HG03460 (cell line): ENCODE measurements around the gene GNL1.
A peak's percentile ranks its signal among the peaks of the same experiment; 100 is the strongest.

ENCODE experiments used
- ATAC-seq: cut with Tn5 transposase; IDR thresholded peaks from one replicate; pipeline ENCODE4 v1.9.1; 2021; ENCODE audit not compliant: unreplicated experiment

The GNL1 gene

DNA sequence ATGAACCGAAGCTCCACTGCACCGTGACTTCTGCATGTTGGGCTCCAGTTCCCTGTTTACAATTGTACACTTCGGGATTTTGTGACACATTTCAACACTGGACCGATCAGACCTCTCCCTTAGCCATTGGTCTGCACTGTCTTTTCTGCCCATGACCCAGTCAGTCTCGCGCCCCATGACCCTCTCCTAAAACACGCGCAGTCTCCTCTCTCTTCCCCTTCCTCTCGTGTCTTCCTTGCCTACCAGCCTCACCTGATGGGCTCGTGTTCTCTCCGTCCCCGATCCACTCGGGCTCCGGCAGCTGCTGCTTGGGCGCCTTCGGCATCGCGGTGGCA lies 14.4 kb upstream of the GNL1 start:
- peak; percentile 20 for ATAC-seq

DNA sequence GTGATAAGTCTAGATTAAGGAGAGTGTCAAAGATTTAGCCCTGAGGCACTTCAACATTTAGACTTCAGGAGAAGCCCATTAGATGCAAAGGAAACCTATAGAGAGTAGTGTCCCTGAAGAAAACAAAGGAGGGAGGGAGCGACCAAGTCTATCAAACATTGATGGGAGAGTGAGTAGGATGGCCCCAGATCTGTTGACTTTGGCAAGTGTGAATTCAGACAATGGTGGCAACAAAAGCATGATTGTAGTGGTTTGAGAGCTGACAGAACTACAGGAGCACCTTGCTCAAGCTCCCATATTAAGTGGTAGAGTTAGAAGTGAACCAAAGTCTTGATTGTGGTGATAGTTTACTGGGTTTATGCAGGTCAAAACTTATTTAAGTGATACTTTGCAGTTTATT lies 14.0 kb upstream of the GNL1 start:
- ATAC-seq, result no peak

DNA sequence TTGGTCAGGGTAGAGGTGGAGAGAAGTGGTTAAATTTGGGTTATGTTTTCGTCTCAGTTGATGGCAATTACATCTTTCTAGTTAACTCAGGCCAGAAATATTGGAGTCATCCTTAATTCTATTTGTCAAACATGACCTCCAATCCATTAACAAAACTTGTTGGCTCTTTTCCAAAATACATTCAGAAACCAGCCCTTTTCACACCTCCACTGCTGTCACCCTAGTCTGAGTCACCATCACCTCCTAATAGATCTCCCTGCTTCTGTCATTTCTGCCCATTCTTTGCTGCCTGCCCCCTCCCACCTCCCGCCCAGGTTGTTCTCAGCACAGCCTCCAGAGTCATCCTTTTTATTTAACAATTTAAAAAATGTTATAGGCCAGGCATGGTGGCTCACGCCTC lies 12.0 kb upstream of the GNL1 start:
- no peak for ATAC-seq

DNA sequence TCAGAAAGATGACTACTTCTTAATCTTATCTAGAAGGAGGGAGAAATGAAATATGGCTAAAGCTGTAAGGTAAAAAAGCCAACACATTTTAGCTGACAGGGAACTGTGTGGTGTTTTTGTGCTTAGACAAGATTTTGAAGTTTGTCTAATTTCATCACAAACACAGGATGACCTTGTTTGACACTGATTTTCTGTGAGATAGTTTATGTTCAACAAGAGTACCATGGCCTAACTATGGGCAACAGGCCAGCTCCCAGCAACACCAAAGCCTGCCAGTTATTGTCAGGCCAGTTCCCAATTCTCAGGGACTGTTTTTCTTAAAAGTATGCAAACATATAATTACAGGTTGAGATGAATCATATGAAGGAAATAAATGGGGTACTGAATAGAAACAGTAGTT lies 9.5 kb upstream of the GNL1 start:
- no peak for ATAC-seq

DNA sequence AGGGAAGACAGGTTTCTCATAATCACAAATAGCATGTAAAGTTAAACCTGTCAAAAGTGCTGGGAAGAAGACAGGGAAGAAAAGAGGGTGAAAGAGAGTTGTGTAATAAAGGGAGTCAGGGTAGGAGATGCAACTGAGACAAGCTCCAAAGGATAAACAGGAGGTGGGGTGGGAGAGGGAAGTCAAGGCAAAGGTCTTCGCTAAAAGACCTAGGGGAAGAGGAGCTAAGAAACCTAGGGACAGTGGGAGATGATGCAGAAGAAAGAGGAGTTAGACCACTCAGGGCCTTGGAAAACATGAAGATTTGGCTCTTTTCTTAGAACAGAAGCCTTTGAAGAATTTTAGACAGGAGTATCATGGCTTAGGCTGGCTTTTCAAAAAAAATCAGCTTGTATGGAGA lies 7.8 kb upstream of the GNL1 start:
- ATAC-seq, result no peak

DNA sequence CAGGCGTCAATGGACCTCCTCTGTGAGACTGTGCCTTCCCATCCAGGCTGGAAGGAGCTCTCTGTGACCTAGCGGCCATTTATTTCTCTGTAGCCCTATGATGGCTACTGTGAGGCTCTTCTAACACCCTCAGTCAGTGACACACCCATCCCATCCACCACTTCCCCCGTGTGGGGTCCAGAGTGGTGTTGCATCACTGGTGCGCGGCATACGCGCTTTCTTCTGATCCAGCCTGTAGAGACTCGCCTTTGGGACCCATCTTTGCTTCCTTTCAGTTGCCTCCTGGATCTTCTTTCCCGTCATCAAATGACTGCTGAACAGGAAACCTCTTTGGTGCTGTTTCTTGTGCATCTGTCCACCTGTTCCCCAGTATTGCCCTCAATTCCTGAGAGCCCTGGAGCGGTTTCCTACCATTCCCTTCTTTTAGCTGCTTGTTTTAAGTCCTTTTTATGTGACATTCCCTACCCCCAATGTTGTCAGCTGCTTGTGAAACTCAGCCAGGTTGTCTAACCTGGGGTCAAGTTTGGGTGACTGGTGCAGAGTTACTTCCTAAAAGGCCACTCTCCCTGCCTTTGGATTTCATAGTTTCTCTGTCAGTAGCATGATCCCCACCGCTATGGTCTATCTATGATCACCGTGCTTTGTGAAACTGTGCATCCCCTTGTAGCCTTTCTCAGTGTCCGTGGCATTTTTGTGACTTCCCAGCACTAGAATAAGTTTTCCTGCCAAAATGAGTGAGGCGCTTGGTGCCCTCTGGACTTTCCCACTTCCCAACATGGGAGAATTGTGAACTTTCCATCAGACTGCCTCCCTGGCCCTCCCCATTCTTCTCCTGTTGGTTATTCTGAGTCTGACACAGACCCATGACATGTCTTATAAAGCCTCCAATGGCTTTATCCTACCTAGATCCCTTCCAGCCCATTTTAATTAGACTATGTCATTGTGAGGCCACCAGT lies 6.5 kb upstream of the GNL1 start:
- no peak for ATAC-seq

DNA sequence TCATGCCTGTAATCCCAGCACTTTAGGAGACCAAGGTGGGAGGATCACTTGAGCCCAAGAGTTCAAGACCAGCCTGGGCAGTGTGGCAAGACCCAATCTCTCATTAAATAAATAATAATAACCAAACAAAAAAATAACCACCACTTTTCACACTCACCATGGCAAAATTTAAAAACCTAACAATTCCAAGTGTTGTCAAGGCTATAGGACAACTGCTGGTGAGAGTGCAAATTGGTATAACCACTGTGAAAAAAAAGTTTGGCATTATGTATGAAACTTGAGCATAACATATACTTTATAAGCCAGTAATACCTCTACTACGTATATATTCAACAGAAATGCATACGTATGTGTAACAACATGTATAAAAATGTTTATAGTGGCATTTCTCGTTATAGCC lies 4.6 kb upstream of the GNL1 start:
- no peak for ATAC-seq

DNA sequence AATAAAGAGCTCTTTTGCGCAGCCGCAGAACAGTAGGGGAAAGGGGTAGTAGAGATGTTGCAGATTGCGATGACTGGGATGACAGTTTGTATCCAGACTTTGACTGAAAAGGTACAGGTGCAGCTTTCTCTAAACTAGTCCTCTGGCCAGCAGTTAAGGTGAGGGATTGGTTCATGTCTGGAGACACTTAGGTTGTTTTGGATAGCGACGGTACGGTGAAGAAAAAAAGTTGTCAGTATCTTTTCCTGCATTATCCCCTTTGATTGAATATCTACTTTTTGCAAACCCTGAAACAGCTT lies 1.3 kb upstream of the GNL1 start:
- no peak for ATAC-seq

DNA sequence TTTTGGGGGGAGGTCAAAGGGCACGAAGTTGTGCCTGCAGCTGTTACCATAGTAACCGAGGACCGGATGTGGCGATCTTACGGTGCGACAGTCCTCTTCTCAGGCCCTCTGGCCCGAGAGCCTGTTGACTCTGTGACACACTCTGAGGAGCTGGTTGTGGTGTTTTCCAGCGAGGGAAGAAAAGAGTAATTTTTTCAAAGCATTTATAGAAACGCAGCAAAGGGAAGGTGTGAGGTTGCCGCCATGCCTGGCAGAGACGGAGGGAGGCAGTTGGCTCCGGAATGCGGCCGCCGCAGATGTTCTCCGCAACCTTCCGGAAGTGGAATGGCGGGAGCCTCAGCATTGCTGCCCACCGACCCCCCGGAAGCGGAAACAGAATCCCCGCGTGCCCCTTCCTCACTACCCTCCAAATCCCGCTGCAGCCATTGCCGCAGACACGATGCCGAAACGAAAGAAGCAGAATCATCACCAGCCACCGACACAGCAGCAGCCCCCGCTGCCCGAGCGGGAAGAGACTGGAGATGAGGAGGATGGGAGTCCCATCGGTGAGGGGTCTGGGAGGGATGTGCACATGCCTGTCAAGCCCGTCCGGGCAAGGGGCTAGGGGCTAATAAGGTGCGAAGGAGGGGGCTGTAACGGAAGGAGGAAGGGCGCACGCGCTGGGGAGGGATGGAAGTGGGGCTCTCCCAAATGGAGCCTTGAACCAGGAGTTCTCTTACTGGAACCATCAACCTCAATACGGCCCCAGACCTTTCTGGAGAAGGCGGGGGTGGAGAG lies 805 bp upstream of the GNL1 start, which contains the start of gene PRR3:
Gene PRR3 (plus strand): TSS at position 390 of the 777 bp plus-strand sequence. CDS start 50 bp downstream, at position 440.
- peak; percentile 63 for ATAC-seq

DNA sequence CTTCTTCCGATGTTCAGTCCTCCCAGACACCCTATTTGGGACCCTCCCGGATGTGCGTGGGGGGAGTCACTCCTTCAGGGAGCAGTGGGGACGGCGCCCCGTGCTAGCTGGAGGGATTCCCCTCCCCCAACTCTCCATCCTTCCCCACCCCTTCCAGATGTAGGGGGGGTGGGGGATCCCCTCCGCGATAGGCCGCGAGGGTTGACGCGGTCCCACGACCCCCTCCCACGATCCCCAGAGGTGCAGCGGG lies 548 bp downstream of the GNL1 start:
- no peak for ATAC-seq

DNA sequence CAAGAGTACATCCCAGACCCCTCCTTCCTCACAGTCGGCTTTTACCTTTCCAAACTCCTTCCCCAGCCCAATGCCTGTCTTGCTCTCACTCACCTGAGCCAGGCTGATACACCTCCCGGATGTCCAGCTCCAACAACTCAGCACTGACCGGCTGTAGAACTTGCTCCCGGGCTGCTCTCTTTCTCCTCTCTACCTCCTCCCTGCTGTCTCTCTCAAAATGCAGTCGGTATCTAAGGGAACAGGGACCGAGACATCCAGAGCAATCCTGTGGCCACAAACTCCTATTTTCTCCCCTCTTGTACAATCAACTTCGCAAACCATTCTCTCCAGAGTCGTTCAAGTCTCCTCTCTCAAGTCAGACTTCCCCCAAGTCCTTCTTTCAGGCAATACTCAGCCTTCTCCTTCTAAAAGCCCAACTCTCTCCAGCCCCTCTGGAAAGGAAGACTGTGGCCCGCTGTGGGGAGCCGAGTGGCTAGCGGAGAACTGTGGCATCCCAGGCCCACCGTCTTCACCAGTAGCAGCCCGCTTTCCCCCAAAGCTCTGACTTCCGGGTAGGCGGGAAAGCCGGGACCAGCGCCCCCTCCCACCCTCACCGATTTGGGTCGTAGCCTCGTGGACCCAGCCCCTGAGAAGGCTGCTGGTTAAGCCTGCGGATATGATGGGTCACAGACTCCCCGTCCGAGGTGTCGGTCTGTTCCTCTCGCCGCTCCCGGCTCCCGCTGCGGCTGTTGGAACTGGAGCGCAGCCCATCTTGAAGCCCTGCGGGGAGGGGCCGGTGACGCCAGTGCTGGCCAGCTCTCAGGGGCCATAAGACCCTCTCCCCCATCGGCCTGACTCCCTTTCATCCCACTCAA lies 1.1 kb downstream of the GNL1 start:
- no peak for ATAC-seq

DNA sequence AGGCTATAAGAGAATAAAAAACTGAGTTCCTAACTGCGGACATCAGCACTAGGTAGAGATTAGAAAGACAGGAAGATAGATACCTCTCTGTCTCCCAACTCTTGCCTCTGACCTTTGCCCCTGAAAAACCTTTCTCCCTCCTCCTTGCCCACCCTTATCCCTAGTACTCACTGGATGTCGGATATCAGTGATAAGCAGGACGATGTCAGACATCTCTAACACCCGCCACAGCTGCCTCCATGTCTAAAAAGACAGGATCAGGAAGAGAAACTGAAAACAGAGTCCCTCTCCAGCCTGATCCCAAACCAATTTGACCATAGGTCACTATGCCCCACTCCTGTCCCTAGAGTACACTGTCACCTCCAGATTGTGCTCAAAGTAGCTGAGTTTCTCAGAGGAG lies 1.9 kb downstream of the GNL1 start:
- no peak for ATAC-seq

DNA sequence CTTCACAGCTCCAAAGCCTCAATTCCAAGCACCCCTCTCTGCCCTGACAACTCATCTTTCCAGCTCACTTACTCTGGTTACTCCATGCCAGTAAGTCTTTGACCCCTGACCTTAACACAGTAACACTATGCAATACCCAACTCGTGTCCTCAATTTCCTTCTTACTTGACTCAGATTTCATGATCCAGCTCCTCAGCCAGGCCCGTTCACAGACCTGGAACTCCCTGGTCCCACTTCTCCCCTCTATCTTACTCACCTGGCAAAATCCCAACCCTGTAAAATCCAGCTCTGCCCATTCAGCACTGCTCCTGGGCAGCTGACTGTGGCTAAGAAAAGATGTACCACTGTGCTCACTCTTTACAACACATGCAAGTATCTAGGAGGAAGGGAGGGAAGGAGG lies 7.9 kb downstream of the GNL1 start:
- no peak for ATAC-seq

DNA sequence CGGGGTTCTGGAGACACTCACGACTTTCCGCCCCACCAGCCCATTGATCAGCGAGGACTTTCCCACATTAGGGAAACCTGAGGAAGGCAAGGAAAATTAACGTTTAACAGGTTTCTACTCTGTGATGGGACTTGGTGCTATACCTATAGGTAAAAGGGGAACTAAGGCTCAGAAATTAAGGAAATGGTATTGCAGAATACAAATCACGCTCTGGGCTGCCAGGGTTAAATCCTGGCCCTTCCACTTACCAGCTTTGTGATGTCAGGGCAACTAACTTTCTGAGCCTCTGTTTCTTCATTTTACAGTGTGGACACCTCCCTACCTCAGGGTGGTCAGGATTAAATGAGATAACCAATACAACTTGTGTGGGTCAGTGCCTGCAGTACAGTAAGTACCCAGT lies 8.8 kb downstream of the GNL1 start:
- ATAC-seq, result no peak

DNA sequence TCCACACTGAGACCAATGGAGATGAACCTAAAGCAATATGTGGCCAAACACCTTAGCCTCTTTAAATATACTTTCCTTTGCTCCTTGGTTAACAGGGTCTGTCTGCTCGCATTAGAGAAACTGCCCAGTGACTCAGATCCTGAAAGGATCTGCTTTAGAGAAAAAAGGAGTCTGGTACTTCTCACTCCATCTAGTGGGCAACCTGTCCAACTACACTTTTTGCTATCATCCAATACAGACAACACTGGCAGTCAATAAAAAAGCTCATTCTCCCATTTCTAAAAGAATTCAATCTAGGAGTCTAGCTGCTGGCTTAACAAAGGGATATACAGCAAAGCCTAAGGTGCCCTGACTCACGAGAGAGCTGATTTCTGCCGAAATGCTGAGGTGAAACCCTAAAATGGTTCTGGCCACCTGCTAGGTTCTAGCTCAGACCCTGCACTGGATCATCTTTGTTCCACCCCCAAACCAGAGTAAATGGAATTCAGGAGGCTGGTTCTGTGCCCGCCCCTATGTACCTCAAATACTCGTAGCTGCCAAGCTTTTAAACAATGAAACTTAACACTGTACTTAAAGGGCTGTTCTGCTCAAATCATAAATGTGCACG lies 11.5 kb downstream of the GNL1 start:
- no peak for ATAC-seq

DNA sequence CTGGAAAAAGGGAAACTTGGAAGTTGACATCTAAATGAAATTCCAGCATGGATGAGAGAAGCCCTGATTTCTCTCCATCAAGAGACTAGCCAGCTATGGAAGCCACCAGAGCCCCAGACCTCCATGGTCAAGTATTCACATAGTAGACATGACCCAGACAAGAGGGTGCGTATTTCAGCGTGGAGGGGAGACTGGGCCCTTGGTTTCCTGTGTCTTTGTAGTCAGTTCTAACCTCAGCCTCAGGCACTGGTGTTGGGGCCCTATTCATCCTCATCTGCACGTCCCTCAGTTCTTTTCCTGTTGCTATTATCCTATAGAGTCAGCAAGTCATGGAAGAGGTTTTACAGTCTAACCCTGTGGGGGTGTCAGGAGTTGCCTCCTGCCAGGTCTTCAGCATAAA lies 12.5 kb downstream of the GNL1 start:
- ATAC-seq, result no peak

DNA sequence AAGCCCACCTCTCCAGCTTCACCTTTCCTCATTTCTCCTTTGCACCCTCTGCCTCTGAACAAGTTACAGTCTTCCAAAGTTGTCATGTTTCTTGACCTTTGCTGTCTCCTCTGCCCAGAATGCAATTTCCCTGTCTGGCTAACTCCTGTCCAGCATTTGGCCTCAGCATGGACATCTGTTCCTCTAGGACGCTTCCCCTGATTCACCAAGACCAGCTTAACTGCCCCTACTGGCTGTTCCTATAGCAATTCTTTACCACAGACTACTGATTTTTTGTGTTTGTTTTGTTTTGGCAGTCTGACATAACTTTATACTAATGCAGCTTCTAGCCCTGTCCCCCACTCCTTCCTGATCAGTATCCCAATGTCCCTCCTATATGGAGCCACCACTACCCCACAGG lies 13.4 kb downstream of the GNL1 start:
- no peak for ATAC-seq

DNA sequence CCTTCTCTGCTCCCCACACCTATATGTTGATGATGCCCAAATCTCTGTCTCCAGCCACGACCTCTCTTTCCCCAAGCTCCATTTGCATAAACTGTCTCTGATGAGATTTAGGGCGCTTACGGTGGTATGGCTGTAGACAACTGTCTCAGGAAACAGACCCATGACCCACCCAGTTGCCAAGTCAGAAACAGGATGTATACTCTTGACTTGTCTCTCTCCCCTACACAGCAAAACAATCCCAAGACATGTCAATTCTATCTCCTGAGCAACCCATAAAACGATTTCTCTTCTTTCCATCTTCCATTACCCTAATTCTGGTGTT lies 13.9 kb downstream of the GNL1 start:
- no peak for ATAC-seq

DNA sequence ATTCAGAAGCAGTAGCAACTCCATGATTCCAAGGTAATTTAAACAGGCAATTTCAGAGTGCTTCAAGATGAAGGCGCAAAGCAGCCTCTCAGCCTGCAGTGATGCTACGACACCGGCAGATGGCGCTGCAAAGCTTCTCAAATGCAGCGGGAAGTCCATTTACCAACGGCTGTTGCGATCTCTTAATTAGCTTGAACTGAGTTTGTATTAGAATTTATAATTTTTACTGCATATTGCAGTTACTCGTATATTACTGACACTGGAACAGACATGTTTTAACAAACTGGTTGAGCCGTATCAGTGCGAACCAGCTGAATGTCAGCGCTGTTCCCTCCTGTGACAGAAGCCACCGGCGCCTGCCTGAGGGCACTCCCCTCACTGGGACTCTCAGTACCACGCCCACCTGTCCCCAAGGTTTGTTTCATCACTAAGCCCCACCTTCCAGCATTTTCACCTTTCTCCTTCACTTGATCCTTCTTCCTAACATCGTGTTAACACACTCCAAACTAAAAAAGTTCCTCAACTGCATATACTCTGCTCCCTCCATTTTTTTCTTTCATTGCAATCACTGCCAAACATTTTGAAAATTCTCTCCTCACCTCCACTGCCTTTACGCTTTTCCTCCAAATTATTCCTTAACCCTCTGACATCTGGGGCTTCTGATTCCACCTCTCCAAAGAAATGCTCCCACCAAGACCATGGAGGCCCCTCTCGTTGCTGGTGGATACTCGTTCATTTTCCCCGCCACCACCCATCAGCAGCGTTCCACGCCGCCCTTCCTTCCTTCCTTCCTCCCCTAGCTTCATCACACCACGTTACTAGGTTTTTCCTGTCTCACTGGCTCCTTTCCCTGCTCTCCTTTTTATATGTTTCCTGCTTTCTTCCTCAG lies 14.5 kb downstream of the GNL1 start:
- ATAC-seq, result no peak

DNA sequence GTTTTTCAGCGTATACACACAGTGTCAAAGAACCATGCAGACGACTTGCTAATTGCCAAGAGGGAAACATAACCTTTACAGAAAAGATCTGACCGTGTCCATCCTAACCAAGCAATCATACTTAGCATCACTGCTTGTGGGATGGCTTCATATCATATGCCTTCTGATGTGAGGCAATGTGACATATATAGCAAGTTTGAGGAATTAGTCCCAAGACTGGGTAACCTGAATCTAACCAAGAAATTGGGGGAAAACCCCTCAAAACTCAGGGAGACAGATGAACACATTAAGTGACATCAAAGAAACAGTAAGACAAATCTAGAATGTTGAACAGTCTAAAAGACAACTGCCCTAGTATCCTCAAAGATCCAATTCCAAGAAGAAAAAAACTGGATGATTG lies 18.4 kb downstream of the GNL1 start:
- no peak for ATAC-seq
